Testis (tissue), 3 donors: ENCODE measurements around the gene UBAC2. TPM values are rescaled to one million over a fixed set of nuclear protein-coding genes. Genes with fewer than 3 reads are reported as not detected.

Experiments used
- DNase-seq: peaks from one replicate; pipeline ENCODE4 v3.0.0-alpha.2; 2019
- H3K27ac ChIP-seq, 2 donors: fragments of 200-600 bp; sonication (generic); one replicate each; pipeline ENCODE4 v1.5.1; 2019
- H3K27me3 ChIP-seq: fragments of 200-600 bp; sonication (generic); one replicate; pipeline ENCODE4 v1.5.1; 2019
- H3K36me3 ChIP-seq: fragments of 200-600 bp; sonication (generic); one replicate; pipeline ENCODE4 v1.5.1; 2017; ENCODE audit warnings: low read depth; ENCODE audit errors: missing control alignments
- H3K4me1 ChIP-seq: fragments of 200-600 bp; sonication (generic); one replicate; pipeline ENCODE4 v1.5.1; 2019
- H3K4me3 ChIP-seq, 2 donors: fragments of 200-600 bp; sonication (generic); one replicate each; pipeline ENCODE4 v1.5.1; 2017 to 2019
- H3K9me3 ChIP-seq: fragments of 200-600 bp; sonication (generic); one replicate; pipeline ENCODE4 v1.5.1; 2017
- POLR2A ChIP-seq: fragments of 450-650 bp; IDR thresholded peaks from one replicate; pipeline ENCODE4 v1.6.1; 2017; ENCODE audit warnings: antibody characterized with exemption, mild to moderate bottlenecking, moderate library complexity
- WGBS, 2 donors: methylation state at CpG; one replicate each; pipeline ENCODE4 v1.1.5; 2018; 5-methylcytosine and 5-hydroxymethylcytosine counted together
- intact Hi-C: fragments of 100-400 bp; cut with DNase I; formaldehyde crosslinking; loops from one replicate; pipeline ENCODE4 v1.15.1; 2023; ENCODE audit warnings: low total_unique reads
- polyA plus RNA-seq: library from polyadenylated mRNA; stranded (reverse); fragments of 350-450 nt; fragmentation: Illumina TruSeq; extraction: RNeasy Lipid Tissue Mini Kit (QIAGEN cat#74804); gene quantifications from one replicate; pipeline ENCODE4 v1.2.3, GENCODE V29; 2014; ENCODE audit warnings: low read depth, low replicate concordance; ENCODE audit not compliant: insufficient read depth
- total RNA-seq, 2 donors: library from RNA; depleted of rRNA; stranded (reverse); fragments of >200 nt; gene quantifications; one replicate each; pipeline ENCODE4 v1.2.3, GENCODE V29; 2016
- TF ChIP-seq, protein P1 (sequence below), 3 experiments: fragments of 450-650 bp in 2 of 3; fragments of 200-600 bp in 1 of 3; sonication (generic) in 1 of 3; IDR thresholded peaks; one replicate each; pipeline ENCODE4 v1.5.1; 2016 to 2019; ENCODE audit warnings: antibody characterized with exemption in 3 of 3, mild to moderate bottlenecking in 2 of 3, moderate library complexity in 1 of 3

Gene UBAC2
- total and polyA plus RNA-seq, 3 donors from 2014 or later, result 85.5 to 147 (median 93.0) TPM

DNA sequence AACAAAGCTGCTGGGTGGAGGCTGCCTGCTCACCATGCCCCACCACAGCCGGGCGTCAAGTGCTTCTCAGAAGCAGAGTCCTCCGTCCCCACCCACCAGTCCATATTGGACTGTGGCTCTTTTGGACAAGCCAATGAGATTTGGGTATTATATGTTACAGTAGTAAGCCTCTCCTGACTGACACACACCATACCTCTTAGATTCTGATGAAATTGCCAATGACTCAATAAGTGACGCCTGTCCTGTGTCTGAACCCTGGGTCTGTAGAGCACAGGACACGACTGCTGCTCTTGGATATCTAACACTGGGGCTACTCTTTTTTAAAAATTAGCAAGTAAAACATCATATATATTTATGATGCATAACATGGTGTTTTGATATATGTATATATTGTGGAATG is 44.8 kb upstream of the UBAC2 start:
- WGBS, 2 donors, result 95 to 98% methylated on average over 3 to 5 of the region's 5 CpGs
- H3K27ac ChIP-seq, result no peak overlapping the region
- intact Hi-C loops, result no loop called here
- DNase-seq, result no peak
- no peak for TF ChIP-seq POLR2A
- TF ChIP-seq, protein P1, sequence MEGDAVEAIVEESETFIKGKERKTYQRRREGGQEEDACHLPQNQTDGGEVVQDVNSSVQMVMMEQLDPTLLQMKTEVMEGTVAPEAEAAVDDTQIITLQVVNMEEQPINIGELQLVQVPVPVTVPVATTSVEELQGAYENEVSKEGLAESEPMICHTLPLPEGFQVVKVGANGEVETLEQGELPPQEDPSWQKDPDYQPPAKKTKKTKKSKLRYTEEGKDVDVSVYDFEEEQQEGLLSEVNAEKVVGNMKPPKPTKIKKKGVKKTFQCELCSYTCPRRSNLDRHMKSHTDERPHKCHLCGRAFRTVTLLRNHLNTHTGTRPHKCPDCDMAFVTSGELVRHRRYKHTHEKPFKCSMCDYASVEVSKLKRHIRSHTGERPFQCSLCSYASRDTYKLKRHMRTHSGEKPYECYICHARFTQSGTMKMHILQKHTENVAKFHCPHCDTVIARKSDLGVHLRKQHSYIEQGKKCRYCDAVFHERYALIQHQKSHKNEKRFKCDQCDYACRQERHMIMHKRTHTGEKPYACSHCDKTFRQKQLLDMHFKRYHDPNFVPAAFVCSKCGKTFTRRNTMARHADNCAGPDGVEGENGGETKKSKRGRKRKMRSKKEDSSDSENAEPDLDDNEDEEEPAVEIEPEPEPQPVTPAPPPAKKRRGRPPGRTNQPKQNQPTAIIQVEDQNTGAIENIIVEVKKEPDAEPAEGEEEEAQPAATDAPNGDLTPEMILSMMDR (IDR thresholded peaks at IDR 0.05), result no peak
- no peaks in the 10 kb centered on the region for H3K9me3 ChIP-seq
- H3K27me3 ChIP-seq, result no peaks in the 10 kb centered on the region
- no peaks in the 10 kb centered on the region for H3K4me1 ChIP-seq
- H3K4me3 ChIP-seq, result no peak overlapping the region
- no peaks in the 10 kb centered on the region for H3K36me3 ChIP-seq

DNA sequence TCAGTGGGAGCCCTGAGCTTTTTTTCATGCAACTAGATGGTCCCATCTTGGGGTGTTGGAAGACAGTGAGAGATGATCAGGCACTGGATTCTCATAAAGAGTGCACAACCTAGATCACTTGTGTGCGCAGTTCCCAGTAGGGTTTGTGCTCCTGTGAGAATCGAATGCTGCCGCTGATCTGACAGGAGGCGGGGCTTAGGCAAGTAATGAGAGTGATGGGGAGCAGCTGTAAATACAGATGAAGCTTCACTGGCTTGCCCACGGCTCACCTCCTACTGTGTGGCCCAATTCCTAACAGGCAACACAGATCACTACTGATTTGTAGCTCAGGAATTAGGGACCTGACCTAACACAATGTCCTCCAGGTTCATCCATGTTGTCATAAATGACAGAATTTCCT is 43.6 kb upstream of the UBAC2 start:
- Histone ChIP-seq H3K4me1 (no peaks in the 10 kb centered on the region), H3K27me3 (no peaks in the 10 kb centered on the region), H3K4me3 (no peak overlapping the region), H3K27ac (no peak overlapping the region), H3K9me3 (no peaks in the 10 kb centered on the region), H3K36me3 (no peaks in the 10 kb centered on the region)
- 66 to 80% methylated on average over 5 of the region's 5 CpGs for WGBS, 2 donors
- TF ChIP-seq, protein P1 (IDR thresholded peaks at IDR 0.05), result no peak
- TF ChIP-seq POLR2A, result no peak
- DNase-seq, result no peak
- intact Hi-C loops, result no loop called here

DNA sequence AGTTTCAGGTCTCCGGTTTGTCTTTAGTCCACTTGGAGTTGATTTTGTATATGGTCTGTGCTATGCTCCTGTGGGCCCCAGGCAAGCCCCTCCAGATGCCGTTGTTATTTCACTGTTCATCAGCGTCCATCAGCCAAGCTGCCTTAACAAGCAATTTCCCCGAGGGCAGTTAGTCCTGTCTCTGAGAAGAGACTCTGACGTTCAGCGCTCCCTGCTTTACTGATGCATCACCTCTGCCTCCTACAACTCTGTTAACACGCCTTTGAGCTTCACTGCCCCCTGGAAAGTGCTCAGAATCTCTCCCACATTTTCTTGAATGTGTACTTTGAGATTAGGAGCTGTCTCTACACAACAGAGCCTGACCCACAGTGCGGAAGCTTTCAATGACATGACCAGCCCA is 41.8 kb upstream of the UBAC2 start:
- H3K4me1 ChIP-seq, result peaks cover 3% of the 10 kb centered on the region
- H3K36me3 ChIP-seq, result no peaks in the 10 kb centered on the region
- intact Hi-C loops, result no loop called here
- WGBS, 2 donors, result 73 to 78% methylated on average over 7 to 8 of the region's 8 CpGs
- DNase-seq, result no peak
- TF ChIP-seq POLR2A, result no peak
- TF ChIP-seq, protein P1 (IDR thresholded peaks at IDR 0.05), result no peak
- no peak overlapping the region for H3K4me3 ChIP-seq
- H3K9me3 ChIP-seq, result no peaks in the 10 kb centered on the region
- no peaks in the 10 kb centered on the region for H3K27me3 ChIP-seq
- no peak overlapping the region for H3K27ac ChIP-seq

DNA sequence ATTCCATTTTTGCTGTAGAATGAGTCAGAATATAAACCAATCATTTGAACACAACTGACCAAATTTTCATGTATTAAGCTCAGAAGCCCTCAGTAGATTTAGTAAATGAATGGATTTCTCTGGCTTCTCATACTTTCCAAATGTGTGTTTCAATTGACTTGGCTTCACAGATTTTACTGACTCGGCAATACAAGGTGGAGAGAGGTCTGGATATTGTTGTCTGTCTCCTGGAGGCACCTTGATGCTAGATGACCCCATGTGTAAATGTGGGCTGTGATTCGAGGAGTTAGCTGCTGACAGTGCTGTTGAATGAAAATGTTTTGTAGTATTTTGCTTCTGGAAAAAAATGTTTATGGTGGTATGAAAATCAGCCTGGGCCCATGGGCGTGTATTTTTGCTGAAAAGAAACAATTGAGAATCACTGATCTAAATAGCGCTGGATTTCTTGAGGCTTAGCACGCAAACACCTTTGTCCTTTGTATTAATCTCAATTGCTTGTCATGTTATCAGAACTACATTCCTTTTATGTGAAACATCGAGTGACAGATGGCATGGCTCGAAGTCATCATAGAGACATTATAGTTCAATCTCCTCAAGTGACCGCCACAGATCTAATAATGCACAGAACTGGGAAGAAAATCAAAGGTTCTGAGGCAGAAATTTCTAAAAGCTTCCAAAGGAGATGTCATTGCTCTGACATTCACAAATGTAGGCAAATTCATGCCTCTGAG is 41.2 kb upstream of the UBAC2 start:
- 78 to 84% methylated on average over 8 of the region's 8 CpGs for WGBS, 2 donors

More for the DNA sequence above, 41.2 kb upstream of the UBAC2 start:
- intact Hi-C loops, result no loop called here
- DNase-seq, result no peak
- Histone ChIP-seq H3K9me3 (no peaks in the 10 kb centered on the region), H3K27me3 (no peaks in the 10 kb centered on the region), H3K4me1 (peaks cover 3% of the 10 kb centered on the region), H3K4me3 (no peak overlapping the region), H3K36me3 (no peaks in the 10 kb centered on the region), H3K27ac (no peak overlapping the region)
- TF ChIP-seq, protein P1 (IDR thresholded peaks at IDR 0.05), result no peak
- TF ChIP-seq POLR2A, result no peak
